Measurements from ENCODE around the gene IL15RA. TPM values are rescaled to one million over a fixed set of nuclear protein-coding genes. Genes with fewer than 3 reads are reported as not detected.
"Not testable (repeated sequence)": the region's sequence is repeated elsewhere in the genome, so short reads cannot be mapped to it uniquely, and the experiment has no call there.

Gene IL15RA
- total RNA-seq, 1 experiment from 2014 or later, result 0.66 TPM

DNA sequence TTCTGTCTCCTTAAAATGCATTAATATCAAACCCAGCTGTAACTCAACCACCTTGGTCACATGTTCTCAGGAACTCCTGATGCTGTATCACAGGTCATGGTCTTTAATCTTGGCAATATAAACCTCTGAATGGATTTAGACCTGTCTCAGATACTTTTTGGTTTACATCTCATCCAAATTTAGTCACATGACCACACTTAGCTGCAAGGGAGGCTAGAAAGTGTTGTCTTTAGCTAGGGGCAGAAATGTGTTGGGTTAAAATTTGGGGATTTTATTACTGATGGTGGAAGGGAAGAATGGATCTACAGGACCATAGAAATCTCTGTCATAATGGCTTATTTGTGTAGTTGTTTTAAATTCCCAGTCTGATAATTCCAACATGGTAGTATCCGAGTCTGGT lies 29.6 kb upstream of the IL15RA start:
- ChIA-PET CTCF (no interaction called here), POLR2A (no interaction called here)
- no TSS peak for BruUV-seq (replicated peaks)
- no peak for DNase-seq
- Histone ChIP-seq H3K36me3 (ENCODE audit: control insufficient read depth, insufficient read depth, low read length) (no peaks in the 10 kb centered on the region), H3K9me3 (0 out of 2 replicates have a peak, but pooled peaks cover 4% of the 10 kb centered on the region), H3K4me1 (no peaks in the 10 kb centered on the region), H3K27me3 (replicated peaks; ENCODE audit: control insufficient read depth, insufficient read depth, low read length) (no peaks in the 10 kb centered on the region), H3K4me3 (ENCODE audit: low read depth, low read length) (no peak overlapping the region)
- no peak for TF ChIP-seq CTCF (IDR thresholded peaks at IDR 0.05; ENCODE audit: insufficient read depth in 1 of 2, low read depth in 1 of 2, low read length in 1 of 2, severe bottlenecking in 1 of 2, unreplicated experiment in 1 of 2)
- Mint-ChIP-seq H3K9me3 (ENCODE audit: unreplicated experiment) (peaks cover 21% of the 10 kb centered on the region), H3K4me1 (ENCODE audit: low read depth, unreplicated experiment) (no peaks in the 10 kb centered on the region), H3K4me3 (ENCODE audit: unreplicated experiment) (no peak overlapping the region), H3K27me3 (ENCODE audit: insufficient read depth, unreplicated experiment) (peaks cover 26% of the 10 kb centered on the region), H3K27ac (ENCODE audit: unreplicated experiment) (no peak overlapping the region), H3K36me3 (ENCODE audit: insufficient read depth, unreplicated experiment) (no peaks in the 10 kb centered on the region)
- intact Hi-C loops (cut with micrococcal nuclease; ENCODE audit: unreplicated experiment), result no loop called here

GRCh38 chr10:6006546-6006945 lies 29.2 kb upstream of the IL15RA start:
- Mint-ChIP-seq H3K27me3 (ENCODE audit: insufficient read depth, unreplicated experiment) (peaks cover 26% of the 10 kb centered on the region), H3K4me1 (ENCODE audit: low read depth, unreplicated experiment) (no peaks in the 10 kb centered on the region), H3K36me3 (ENCODE audit: insufficient read depth, unreplicated experiment) (no peaks in the 10 kb centered on the region), H3K27ac (ENCODE audit: unreplicated experiment) (no peak overlapping the region), H3K4me3 (ENCODE audit: unreplicated experiment) (no peak overlapping the region), H3K9me3 (ENCODE audit: unreplicated experiment) (peaks cover 21% of the 10 kb centered on the region)
- Histone ChIP-seq H3K9me3 (0 out of 2 replicates have a peak, but pooled peaks cover 4% of the 10 kb centered on the region), H3K27me3 (replicated peaks; ENCODE audit: control insufficient read depth, insufficient read depth, low read length) (no peaks in the 10 kb centered on the region), H3K4me3 (ENCODE audit: low read depth, low read length) (no peak overlapping the region), H3K36me3 (ENCODE audit: control insufficient read depth, insufficient read depth, low read length) (no peaks in the 10 kb centered on the region), H3K4me1 (no peaks in the 10 kb centered on the region)
- POLR2A ChIA-PET, result no interaction called here
- no peak for TF ChIP-seq CTCF (IDR thresholded peaks at IDR 0.05; ENCODE audit: insufficient read depth in 1 of 2, low read depth in 1 of 2, low read length in 1 of 2, severe bottlenecking in 1 of 2, unreplicated experiment in 1 of 2)
- intact Hi-C loops (cut with micrococcal nuclease; ENCODE audit: unreplicated experiment), result no loop called here
- no peak for DNase-seq
- no TSS peak for BruUV-seq (replicated peaks)
- CTCF ChIA-PET, result no interaction called here

DNA sequence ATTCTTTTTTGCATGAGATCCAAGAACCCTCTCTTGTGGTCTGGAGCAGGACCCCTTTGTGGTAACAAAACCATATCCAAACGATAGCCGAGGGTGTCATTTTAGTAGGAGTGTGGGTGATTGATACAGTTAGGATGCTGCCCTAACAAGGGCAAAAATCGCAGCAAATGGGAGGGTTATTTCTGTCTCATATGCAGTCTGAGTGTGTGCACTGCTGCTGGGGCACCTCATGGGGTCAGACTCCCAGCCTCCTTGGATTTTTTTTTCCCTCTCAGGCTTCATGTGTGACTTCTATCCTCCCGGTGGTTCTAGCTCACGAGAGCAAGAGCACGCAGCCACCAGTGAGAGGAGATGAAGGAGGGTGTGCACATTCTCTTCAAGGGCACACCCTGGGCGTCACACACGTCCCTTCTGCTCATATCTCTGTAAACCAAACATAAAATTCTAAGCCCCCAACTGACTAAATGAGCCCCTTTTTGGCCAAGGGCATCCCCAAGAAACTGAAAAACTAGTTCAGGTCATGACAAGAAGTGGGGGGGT lies 28.6 kb upstream of the IL15RA start:
- 0 out of 2 replicates have a peak, but pooled peaks cover 4% of the 10 kb centered on the region for H3K9me3 ChIP-seq
- H3K36me3 ChIP-seq (ENCODE audit: control insufficient read depth, insufficient read depth, low read length), result no peaks in the 10 kb centered on the region
- H3K4me3 ChIP-seq (ENCODE audit: low read depth, low read length), result no peak overlapping the region
- intact Hi-C loops (cut with micrococcal nuclease; ENCODE audit: unreplicated experiment), result no loop called here
- no peak for TF ChIP-seq CTCF (IDR thresholded peaks at IDR 0.05; ENCODE audit: insufficient read depth in 1 of 2, low read depth in 1 of 2, low read length in 1 of 2, severe bottlenecking in 1 of 2, unreplicated experiment in 1 of 2)
- ChIA-PET POLR2A (no interaction called here), CTCF (no interaction called here)
- H3K27me3 ChIP-seq (replicated peaks; ENCODE audit: control insufficient read depth, insufficient read depth, low read length), result no peaks in the 10 kb centered on the region
- H3K4me1 ChIP-seq, result no peaks in the 10 kb centered on the region
- Mint-ChIP-seq H3K4me3 (ENCODE audit: unreplicated experiment) (no peak overlapping the region), H3K27ac (ENCODE audit: unreplicated experiment) (no peak overlapping the region), H3K9me3 (ENCODE audit: unreplicated experiment) (peaks cover 21% of the 10 kb centered on the region), H3K36me3 (ENCODE audit: insufficient read depth, unreplicated experiment) (no peaks in the 10 kb centered on the region), H3K4me1 (ENCODE audit: low read depth, unreplicated experiment) (no peaks in the 10 kb centered on the region), H3K27me3 (ENCODE audit: insufficient read depth, unreplicated experiment) (peaks cover 26% of the 10 kb centered on the region)
- DNase-seq, result no peak
- BruUV-seq (replicated peaks), result no TSS peak

- H3K9me3 Mint-ChIP-seq (ENCODE audit: unreplicated experiment), result peaks cover 21% of the 10 kb centered on the region
These were observed 27.9 kb upstream of the IL15RA start for GRCh38 chr10:6005161-6005804.

More at GRCh38 chr10:6005161-6005804, 27.9 kb upstream of the IL15RA start:
- H3K4me3 ChIP-seq (ENCODE audit: low read depth, low read length); H3K27ac Mint-ChIP-seq (ENCODE audit: unreplicated experiment); H3K4me3 Mint-ChIP-seq (ENCODE audit: unreplicated experiment); H3K4me1 Mint-ChIP-seq (ENCODE audit: low read depth, unreplicated experiment); H3K36me3 ChIP-seq (ENCODE audit: control insufficient read depth, insufficient read depth, low read length); BruUV-seq (replicated peaks); H3K36me3 Mint-ChIP-seq (ENCODE audit: insufficient read depth, unreplicated experiment); DNase-seq; H3K4me1 ChIP-seq; POLR2A ChIA-PET; H3K27me3 ChIP-seq (replicated peaks; ENCODE audit: control insufficient read depth, insufficient read depth, low read length); H3K9me3 ChIP-seq; intact Hi-C loops (cut with micrococcal nuclease; ENCODE audit: unreplicated experiment); CTCF ChIA-PET: not testable (repeated sequence)
- peaks cover 31% of the 10 kb centered on the region for H3K27me3 Mint-ChIP-seq (ENCODE audit: insufficient read depth, unreplicated experiment)
